HG03571 (cell line): ENCODE measurements around the gene IL11.
"Not testable (repeated sequence)": the region's sequence is repeated elsewhere in the genome, so short reads cannot be mapped to it uniquely, and the experiment has no call there.

Experiments used
- ATAC-seq: cut with Tn5 transposase; IDR thresholded peaks from one replicate; pipeline ENCODE4 v1.9.1; 2021; ENCODE audit not compliant: unreplicated experiment

Gene IL11

GRCh38 chr19:55370305-55370988 lies at the start of gene IL11:
Gene IL11 (minus strand): TSS chr19:55370463. CDS start chr19:55370310, 153 bp downstream.
- ATAC-seq, result no peak

- ATAC-seq, result no peak
Measured at GRCh38 chr19:55419624-55420236, 49.5 kb upstream of the IL11 start.

- ATAC-seq, result no peak
Measured at GRCh38 chr19:55419103-55419502, 48.8 kb upstream of the IL11 start.

GRCh38 chr19:55418185-55418584 lies 47.9 kb upstream of the IL11 start:
- no peak for ATAC-seq

GRCh38 chr19:55410168-55410567 lies 39.9 kb upstream of the IL11 start:
- ATAC-seq, result no peak

GRCh38 chr19:55409179-55409578 lies 38.9 kb upstream of the IL11 start:
- ATAC-seq, result not testable (repeated sequence)

- ATAC-seq, result no peak
Measured at GRCh38 chr19:55408533-55408872, 38.2 kb upstream of the IL11 start.

- ATAC-seq, result peak; percentile 83
Measured at GRCh38 chr19:55407800-55408532, 37.7 kb upstream of the IL11 start.

- ATAC-seq, result peak; percentile 9
Measured at GRCh38 chr19:55407550-55407799, 37.2 kb upstream of the IL11 start, which contains the start of gene UBE2S. Gene UBE2S (minus strand): TSS chr19:55407788. CDS start chr19:55407589, 199 bp downstream.

GRCh38 chr19:55406826-55407549 lies 36.7 kb upstream of the IL11 start:
- peak; percentile 6 for ATAC-seq

GRCh38 chr19:55406091-55406825 lies 36.0 kb upstream of the IL11 start:
- no peak for ATAC-seq

- ATAC-seq, result no peak
Measured at GRCh38 chr19:55405638-55406037, 35.4 kb upstream of the IL11 start.

GRCh38 chr19:55402509-55402908 lies 32.2 kb upstream of the IL11 start:
- no peak for ATAC-seq

- not testable (repeated sequence) for ATAC-seq
Measured at GRCh38 chr19:55401390-55401789, 31.1 kb upstream of the IL11 start.

- no peak for ATAC-seq
Measured at GRCh38 chr19:55400281-55401087, 30.2 kb upstream of the IL11 start.

- ATAC-seq, result no peak
Measured at GRCh38 chr19:55398200-55398925, 28.1 kb upstream of the IL11 start.

GRCh38 chr19:55392820-55393761 lies 22.8 kb upstream of the IL11 start:
- ATAC-seq, result no peak
